Astrocyte of the spinal cord (primary cell): Measurements from ENCODE around the gene ACD.

ENCODE experiments used
- DNase-seq: peaks from one replicate; pipeline ENCODE4 v3.0.0; 2011; ENCODE audit warnings: low read depth, low spot score
- H3K4me3 ChIP-seq: 2 replicates; pipeline ENCODE4 v1.5.1; 2011; ENCODE audit warnings: low read depth, mild to moderate bottlenecking, low read length, moderate library complexity
- in situ Hi-C: cut with HindIII; loops from 2 replicates; pipeline ENCODE4 v1.10.0; 2017; ENCODE audit warnings: low sequenced_read_pairs
- TF ChIP-seq, protein P1 (sequence below): IDR thresholded peaks from 2 replicates; pipeline ENCODE4 v1.5.1; 2012; ENCODE audit warnings: low read depth, mild to moderate bottlenecking, low read length, inconsistent platforms

The ACD gene

DNA sequence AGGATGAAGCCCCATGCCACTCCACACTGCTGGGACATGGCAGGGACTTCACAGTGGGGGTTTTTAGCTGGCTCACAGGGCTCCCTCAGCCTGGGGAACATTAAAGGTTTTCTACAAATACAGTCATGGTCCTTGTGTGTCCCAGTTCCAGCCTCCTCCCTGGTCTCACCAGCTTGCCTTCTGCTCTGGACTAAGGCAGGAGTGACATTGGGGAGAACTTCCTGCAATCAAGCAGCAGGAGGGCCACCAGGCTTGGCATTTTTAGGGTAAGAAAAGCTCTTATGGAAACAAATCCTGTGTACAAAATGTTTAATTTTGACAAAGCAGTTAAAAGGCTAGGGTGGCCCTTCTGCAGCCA is 2.6 kb upstream of the ACD start:
- TF ChIP-seq, protein P1, sequence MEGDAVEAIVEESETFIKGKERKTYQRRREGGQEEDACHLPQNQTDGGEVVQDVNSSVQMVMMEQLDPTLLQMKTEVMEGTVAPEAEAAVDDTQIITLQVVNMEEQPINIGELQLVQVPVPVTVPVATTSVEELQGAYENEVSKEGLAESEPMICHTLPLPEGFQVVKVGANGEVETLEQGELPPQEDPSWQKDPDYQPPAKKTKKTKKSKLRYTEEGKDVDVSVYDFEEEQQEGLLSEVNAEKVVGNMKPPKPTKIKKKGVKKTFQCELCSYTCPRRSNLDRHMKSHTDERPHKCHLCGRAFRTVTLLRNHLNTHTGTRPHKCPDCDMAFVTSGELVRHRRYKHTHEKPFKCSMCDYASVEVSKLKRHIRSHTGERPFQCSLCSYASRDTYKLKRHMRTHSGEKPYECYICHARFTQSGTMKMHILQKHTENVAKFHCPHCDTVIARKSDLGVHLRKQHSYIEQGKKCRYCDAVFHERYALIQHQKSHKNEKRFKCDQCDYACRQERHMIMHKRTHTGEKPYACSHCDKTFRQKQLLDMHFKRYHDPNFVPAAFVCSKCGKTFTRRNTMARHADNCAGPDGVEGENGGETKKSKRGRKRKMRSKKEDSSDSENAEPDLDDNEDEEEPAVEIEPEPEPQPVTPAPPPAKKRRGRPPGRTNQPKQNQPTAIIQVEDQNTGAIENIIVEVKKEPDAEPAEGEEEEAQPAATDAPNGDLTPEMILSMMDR = no peak
- DNase-seq = no peak
- in situ Hi-C loops = no loop called here
- H3K4me3 ChIP-seq = no peak overlapping the region

DNA sequence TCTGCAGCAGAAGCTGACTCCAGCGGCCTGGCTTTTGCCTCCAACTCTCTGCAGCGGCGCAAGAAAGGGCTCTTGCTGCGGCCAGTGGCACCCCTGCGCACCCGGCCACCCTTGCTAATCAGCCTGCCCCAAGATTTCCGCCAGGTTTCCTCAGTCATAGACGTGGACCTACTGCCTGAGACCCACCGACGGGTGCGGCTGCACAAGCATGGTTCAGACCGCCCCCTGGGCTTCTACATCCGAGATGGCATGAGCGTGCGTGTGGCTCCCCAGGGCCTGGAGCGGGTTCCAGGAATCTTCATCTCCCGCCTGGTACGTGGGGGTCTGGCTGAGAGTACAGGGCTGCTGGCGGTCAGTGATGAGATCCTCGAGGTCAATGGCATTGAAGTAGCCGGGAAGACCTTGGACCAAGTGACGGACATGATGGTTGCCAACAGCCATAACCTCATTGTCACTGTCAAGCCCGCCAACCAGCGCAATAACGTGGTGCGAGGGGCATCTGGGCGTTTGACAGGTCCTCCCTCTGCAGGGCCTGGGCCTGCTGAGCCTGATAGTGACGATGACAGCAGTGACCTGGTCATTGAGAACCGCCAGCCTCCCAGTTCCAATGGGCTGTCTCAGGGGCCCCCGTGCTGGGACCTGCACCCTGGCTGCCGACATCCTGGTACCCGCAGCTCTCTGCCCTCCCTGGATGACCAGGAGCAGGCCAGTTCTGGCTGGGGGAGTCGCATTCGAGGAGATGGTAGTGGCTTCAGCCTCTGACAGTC is 2.0 kb upstream of the ACD start:
- in situ Hi-C loops = no loop called here
- no peak for DNase-seq
- H3K4me3 ChIP-seq = no peak overlapping the region
- TF ChIP-seq, protein P1 = no peak

DNA sequence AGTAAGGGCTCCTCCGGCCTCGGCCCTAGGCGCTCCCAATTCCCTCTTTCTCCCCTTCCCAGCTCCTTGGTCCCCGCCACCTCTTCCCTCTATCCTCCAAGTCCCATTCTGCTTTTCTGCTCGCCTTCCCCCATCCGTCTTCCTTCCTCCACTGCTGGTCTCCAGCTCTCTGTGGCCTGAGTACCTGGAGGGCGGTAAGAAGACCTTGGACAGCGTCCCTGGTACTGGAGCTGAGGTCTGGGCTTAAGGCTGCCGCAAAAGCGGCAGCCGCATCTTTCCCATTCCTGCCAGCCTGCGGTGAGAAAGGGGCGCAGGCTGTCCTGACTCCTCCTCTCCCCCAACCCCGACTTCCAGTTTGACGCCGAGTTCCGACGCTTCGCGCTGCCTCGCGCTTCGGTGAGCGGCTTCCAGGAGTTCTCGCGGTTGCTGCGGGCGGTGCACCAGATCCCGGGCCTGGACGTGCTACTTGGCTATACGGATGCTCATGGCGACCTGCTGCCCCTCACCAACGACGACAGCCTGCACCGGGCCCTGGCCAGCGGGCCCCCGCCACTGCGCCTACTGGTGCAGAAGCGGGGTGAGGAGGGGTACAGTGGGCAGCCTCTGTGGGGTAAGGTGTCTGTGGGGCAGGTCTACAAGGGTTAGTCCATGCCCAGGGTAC is 1.2 kb upstream of the ACD start:
- peak overlapping the region; percentile 87 for H3K4me3 ChIP-seq
- DNase-seq = peak; percentile 51
- in situ Hi-C loops = no loop called here

DNA sequence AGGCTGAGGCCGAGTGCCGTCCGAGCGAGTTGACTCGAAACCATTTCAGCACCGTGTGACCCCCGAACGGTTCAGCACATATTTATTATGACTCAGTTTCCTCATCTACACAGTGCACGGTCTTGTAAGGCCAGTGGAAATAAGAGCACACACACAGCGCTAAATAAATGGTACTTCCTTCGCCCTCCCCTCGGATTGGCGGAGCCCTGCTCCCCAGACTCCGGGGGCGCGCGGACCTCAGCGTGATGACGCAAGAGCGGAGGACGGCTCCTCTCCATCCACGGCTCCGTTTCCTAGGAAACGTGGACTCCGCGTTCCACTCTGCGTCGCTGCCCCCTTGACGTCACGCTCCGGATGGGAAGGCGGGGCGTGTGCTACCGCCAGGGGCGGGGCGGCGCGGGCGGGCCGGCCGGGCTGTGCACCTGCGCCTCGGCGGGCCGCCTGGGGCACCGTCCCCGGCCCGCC is 536 bp upstream of the ACD start, which contains the start of gene PARD6A:
Gene PARD6A, plus strand, starts transcription at position 397 of the 465 bp plus-strand sequence. CDS start 79 bp downstream, outside the sequence.
- peak; percentile 97 for DNase-seq
- TF ChIP-seq, protein P1 = no peak
- H3K4me3 ChIP-seq = peak within 1 kb of the TSS; percentile 87
- in situ Hi-C loops = no loop called here

More for the DNA sequence above, 1.2 kb upstream of the ACD start:
- TF ChIP-seq, protein P1 = no peak

DNA sequence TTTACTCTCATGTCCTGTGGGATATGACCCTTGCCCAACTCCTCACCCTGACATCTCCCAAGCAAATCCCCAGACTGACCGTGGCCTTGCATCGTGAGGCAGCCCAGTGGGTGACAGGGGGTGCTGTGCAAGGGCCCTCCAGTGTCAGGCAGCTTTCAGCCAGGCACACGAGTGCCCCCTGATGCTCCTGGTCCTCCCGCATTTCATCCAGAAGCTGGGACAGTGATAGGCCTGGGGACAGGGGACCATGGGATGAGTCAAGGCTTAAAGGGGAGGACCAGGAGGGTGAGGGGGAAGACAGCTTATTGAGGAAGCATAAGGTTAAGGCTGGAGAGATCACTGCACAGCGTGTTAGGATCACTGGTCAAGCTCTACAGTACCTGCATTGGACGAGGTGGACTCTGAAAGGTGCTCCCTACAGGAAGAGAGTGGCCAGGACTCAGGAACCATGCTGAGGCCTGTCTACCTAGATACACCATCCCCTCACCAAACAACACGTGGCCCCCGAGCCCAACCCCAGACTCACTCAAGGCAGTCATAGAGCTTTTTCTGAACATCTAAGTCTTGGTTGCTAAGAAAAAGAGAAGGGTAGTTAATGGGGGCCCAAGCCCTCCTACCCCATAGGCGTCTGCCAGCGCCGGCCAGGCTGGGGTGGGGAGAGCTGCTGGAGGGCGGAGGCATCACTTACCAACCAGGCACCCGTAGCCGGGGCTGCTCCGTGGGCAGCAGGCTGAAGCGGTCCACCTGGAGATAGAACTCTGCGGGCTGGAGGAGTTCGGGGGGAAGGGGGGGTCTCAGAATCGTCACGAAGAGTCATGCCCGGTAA is 998 bp downstream of the ACD start:
- TF ChIP-seq, protein P1 = no peak
- DNase-seq = no peak
- H3K4me3 ChIP-seq = peak overlapping the region; percentile 87
- in situ Hi-C loops = no loop called here
